Common myeloid progenitor, CD34-positive (primary cell): ENCODE measurements around the gene POLR2A.

Source experiments
- CTCF ChIA-PET: fragments of 350-600 bp; sonication (Branson Sonifier 250); formaldehyde crosslinking; loops from one replicate; lab custom pipeline; 2021; ENCODE audit warnings: antibody characterized with exemption; lab: Charles Lee
- POLR2A ChIA-PET: fragments of 350-600 bp; sonication (Branson Sonifier 250); formaldehyde crosslinking; loops from one replicate; lab custom pipeline; 2021; ENCODE audit warnings: antibody characterized with exemption; lab: Charles Lee
- DNase-seq, 3 donors: peaks; one replicate each; pipeline versions ENCODE4 v3.0.0 to v3.0.0-alpha.2; 2013
- H3K27ac ChIP-seq, 2 experiments: 1 replicate in 1 of 2; 2 replicates in 1 of 2; pipeline ENCODE4 v1.7.0; 2013; ENCODE audit warnings: inconsistent platforms in 2 of 2, low read length in 2 of 2, mild to moderate bottlenecking in 2 of 2, low read depth in 1 of 2, moderate library complexity in 1 of 2; ENCODE audit not compliant: severe bottlenecking in 2 of 2, insufficient read depth in 1 of 2, poor library complexity in 1 of 2
- H3K27me3 ChIP-seq, 5 experiments: replicated peaks in 2 of 5; 1 replicate in 3 of 5; 2 replicates in 2 of 5; pipeline versions ENCODE4 v1.6.1 to v1.7.0; 2013; ENCODE audit warnings: low read length in 4 of 5, mild to moderate bottlenecking in 2 of 5, moderate library complexity in 2 of 5, inconsistent platforms in 1 of 5; ENCODE audit not compliant: insufficient read depth in 5 of 5, control insufficient read depth in 4 of 5
- H3K36me3 ChIP-seq, 4 experiments: 1 replicate in 2 of 4; 2 replicates in 2 of 4; pipeline versions ENCODE4 v1.6.1 to v1.7.0; 2013; ENCODE audit warnings: low read length in 3 of 4, control low read depth in 1 of 4, mild to moderate bottlenecking in 1 of 4; ENCODE audit not compliant: control insufficient read depth in 4 of 4, insufficient read depth in 4 of 4
- H3K4me1 ChIP-seq, 4 experiments: 1 replicate in 3 of 4; 2 replicates in 1 of 4; pipeline versions ENCODE4 v1.6.1 to v1.7.1; 2013; ENCODE audit warnings: low read length in 3 of 4, mild to moderate bottlenecking in 3 of 4, control low read depth in 1 of 4, inconsistent platforms in 1 of 4, moderate library complexity in 1 of 4; ENCODE audit not compliant: control insufficient read depth in 4 of 4, insufficient read depth in 4 of 4; ENCODE audit errors: control extremely low read depth in 1 of 4
- H3K4me3 ChIP-seq, 7 experiments: 1 replicate in 4 of 7; 2 replicates in 3 of 7; pipeline versions ENCODE4 v1.5.1 to v1.7.0; 2013; ENCODE audit warnings: mild to moderate bottlenecking in 7 of 7, low read length in 6 of 7, moderate library complexity in 6 of 7, inconsistent platforms in 2 of 7, low read depth in 2 of 7, control low read depth in 1 of 7; ENCODE audit not compliant: insufficient read depth in 4 of 7, control insufficient read depth in 1 of 7; ENCODE audit errors: extremely low read depth in 1 of 7
- H3K9me3 ChIP-seq, 5 experiments: 1 replicate in 4 of 5; 2 replicates in 1 of 5; pipeline versions ENCODE4 v1.6.1 to v1.7.1; 2013; ENCODE audit warnings: low read length in 4 of 5, mild to moderate bottlenecking in 2 of 5, inconsistent platforms in 1 of 5, low read depth in 1 of 5, moderate library complexity in 1 of 5; ENCODE audit not compliant: control insufficient read depth in 4 of 5, insufficient read depth in 2 of 5; ENCODE audit errors: control extremely low read depth in 1 of 5
- WGBS: methylation state at CpG from one replicate; pipeline ENCODE4 v1.1.5; 2013; ENCODE audit not compliant: insufficient coverage; 5-methylcytosine and 5-hydroxymethylcytosine counted together

POLR2A gene

DNA sequence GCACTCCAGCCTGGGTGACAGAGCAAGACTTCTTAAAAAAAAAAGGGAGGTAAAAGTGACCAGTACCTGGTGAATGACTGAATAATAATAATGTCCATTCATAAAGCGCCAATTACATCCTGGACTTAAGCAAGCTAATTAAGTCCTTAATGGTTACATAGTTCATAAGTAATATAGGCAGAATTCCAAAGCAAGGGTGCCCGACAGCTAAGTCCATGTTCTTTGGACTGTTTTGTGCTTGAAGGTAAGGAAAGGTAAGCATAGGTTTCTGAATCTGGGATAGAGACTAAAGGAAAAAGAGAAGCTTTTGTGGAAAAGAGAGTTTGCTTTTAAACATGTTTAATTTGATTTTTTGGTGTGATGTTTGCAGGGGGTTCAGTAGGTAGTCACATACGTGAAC is 9.8 kb downstream of the POLR2A start:
- Histone ChIP-seq H3K36me3 (peaks cover 13 to 65% (median 45%) of the 10 kb centered on the region in 4 experiments), H3K4me1 (peaks cover 0 to 2% (median under 1%) of the 10 kb centered on the region in 4 experiments), H3K9me3 (no peaks in the 10 kb centered on the region), H3K4me3 (no peak overlapping the region), H3K27ac (no peak overlapping the region), H3K27me3 (no peaks in the 10 kb centered on the region)
- DNase-seq, result no peak
- ChIA-PET CTCF (interaction anchor here (1.0 to 2.5 kb wide), 6 partner anchors 9 to 58 kb away, joined by 3 to 10 read pairs (median 5); partner anchors contain the start of gene TMEM102), POLR2A (interaction anchor here (1.4 kb wide), 1 partner anchor 9 kb away, joined by 3 read pairs; no protein-coding TSS in a partner anchor)
- WGBS, result 100% methylated on average over 2 of the region's 3 CpGs

DNA sequence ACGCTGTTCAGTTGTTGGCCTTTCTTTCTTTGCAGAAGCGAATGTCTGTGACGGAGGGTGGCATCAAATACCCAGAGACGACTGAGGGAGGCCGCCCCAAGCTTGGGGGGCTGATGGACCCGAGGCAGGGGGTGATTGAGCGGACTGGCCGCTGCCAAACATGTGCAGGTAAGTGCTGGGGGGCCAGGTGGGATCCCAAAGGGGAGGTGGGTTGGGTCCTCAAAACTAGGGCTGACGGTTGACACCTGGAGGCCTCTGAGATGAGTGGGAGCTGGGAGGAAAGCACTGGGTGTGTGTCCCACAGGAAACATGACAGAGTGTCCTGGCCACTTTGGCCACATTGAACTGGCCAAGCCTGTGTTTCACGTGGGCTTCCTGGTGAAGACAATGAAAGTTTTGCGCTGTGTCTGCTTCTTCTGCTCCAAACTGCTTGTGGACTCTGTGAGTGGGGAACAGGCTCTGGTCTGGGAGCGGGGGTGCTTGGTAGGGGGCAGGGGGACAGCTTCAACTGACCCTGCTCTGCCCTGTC is 11.8 kb downstream of the POLR2A start:
- DNase-seq, result no peak
- Histone ChIP-seq H3K9me3 (no peaks in the 10 kb centered on the region), H3K27me3 (no peaks in the 10 kb centered on the region), H3K36me3 (peaks cover 16 to 74% (median 61%) of the 10 kb centered on the region in 4 experiments), H3K4me1 (no peaks in the 10 kb centered on the region), H3K4me3 (no peak overlapping the region), H3K27ac (no peak overlapping the region)
- CTCF ChIA-PET, result interaction anchor here (1.1 to 2.5 kb wide), 6 partner anchors 12 to 141 kb away, joined by 3 to 10 read pairs (median 5); partner anchors contain the start of genes TMEM102 and TMEM95
- WGBS, result 92% methylated on average over 6 of the region's 12 CpGs
- POLR2A ChIA-PET, result interaction anchor here (0.5 to 1.1 kb wide), 2 partner anchors 12 to 92 kb away, joined by 3 read pairs; partner anchors contain the start of gene TMEM256

DNA sequence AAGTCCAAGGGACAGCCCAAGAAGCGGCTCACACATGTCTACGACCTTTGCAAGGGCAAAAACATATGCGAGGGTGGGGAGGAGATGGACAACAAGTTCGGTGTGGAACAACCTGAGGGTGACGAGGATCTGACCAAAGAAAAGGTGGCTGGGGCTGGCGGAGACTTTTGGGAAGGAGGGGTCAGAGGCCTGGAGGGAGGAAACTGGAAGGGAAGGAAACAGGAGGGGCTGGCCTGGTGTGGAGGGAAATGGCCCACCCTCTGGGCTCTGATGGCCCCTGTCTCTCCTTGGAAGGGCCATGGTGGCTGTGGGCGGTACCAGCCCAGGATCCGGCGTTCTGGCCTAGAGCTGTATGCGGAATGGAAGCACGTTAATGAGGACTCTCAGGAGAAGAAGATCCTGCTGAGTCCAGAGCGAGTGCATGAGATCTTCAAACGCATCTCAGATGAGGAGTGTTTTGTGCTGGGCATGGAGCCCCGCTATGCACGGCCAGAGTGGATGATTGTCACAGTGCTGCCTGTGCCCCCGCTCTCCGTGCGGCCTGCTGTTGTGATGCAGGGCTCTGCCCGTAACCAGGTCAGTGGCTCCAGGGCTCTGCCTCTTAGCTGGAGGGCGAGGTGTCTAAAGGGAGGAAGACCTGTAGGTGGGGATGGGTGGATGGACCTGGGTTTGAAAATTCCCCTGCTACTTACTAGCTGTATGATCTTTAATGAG is 12.5 kb downstream of the POLR2A start:
- ChIA-PET POLR2A (interaction anchor here (1.0 to 1.1 kb wide), 2 partner anchors 13 to 60 kb away, joined by 3 read pairs; no protein-coding TSS in a partner anchor), CTCF (interaction anchor here (1.0 to 2.5 kb wide), 7 partner anchors 10 to 141 kb away, joined by 3 to 10 read pairs (median 3); partner anchors contain the start of genes TMEM102 and TMEM95)
- Histone ChIP-seq H3K4me3 (no peak overlapping the region), H3K9me3 (no peaks in the 10 kb centered on the region), H3K36me3 (peaks cover 17 to 77% (median 65%) of the 10 kb centered on the region in 4 experiments), H3K27ac (no peak overlapping the region), H3K4me1 (no peaks in the 10 kb centered on the region), H3K27me3 (no peaks in the 10 kb centered on the region)
- 94% methylated on average over 19 of the region's 20 CpGs for WGBS
- no peak for DNase-seq

DNA sequence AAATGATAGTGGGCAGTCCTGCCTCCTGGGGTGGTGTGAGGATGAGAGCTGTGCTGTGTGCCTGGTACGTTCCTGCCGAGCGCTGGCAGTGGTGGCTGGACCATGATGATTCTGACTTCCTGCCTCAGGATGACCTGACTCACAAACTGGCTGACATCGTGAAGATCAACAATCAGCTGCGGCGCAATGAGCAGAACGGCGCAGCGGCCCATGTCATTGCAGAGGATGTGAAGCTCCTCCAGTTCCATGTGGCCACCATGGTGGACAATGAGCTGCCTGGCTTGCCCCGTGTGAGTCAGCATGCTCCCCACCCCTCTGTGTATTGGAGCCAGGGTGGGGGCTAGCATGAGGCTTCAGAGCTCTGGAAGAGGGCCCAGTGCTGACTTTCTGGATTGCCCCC is 13.1 kb downstream of the POLR2A start:
- Histone ChIP-seq H3K36me3 (peaks cover 19 to 80% (median 69%) of the 10 kb centered on the region in 4 experiments), H3K4me3 (no peak overlapping the region), H3K27ac (no peak overlapping the region), H3K27me3 (no peaks in the 10 kb centered on the region), H3K4me1 (no peaks in the 10 kb centered on the region), H3K9me3 (no peaks in the 10 kb centered on the region)
- ChIA-PET CTCF (interaction anchor here (1.0 to 2.2 kb wide), 5 partner anchors 11 to 63 kb away, joined by 3 to 8 read pairs (median 3); no protein-coding TSS in a partner anchor), POLR2A (interaction anchor here (1.0 kb wide), 1 partner anchor 60 kb away, joined by 3 read pairs; no protein-coding TSS in a partner anchor)
- WGBS, result 96% methylated on average over 10 of the region's 10 CpGs
- no peak for DNase-seq

DNA sequence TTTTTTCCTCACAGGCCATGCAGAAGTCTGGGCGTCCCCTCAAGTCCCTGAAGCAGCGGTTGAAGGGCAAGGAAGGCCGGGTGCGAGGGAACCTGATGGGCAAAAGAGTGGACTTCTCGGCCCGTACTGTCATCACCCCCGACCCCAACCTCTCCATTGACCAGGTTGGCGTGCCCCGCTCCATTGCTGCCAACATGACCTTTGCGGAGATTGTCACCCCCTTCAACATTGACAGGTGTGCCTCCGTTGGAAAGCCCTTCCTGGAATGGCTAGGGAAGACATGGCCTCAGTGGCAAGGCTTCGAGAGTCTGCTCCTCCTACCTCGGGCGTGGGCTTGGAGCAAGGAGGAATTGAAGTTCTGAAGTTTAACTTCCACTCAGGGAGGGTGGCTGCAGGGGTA is 13.5 kb downstream of the POLR2A start:
- Histone ChIP-seq H3K4me3 (no peak overlapping the region), H3K4me1 (no peaks in the 10 kb centered on the region), H3K9me3 (no peaks in the 10 kb centered on the region), H3K27me3 (no peaks in the 10 kb centered on the region), H3K36me3 (peaks cover 19 to 82% (median 72%) of the 10 kb centered on the region in 4 experiments), H3K27ac (no peak overlapping the region)
- ChIA-PET POLR2A (interaction anchor here (1.0 kb wide), 1 partner anchor 61 kb away, joined by 3 read pairs; no protein-coding TSS in a partner anchor), CTCF (interaction anchor here (1.0 to 1.2 kb wide), 3 partner anchors 11 to 42 kb away, joined by 3 to 5 read pairs (median 3); no protein-coding TSS in a partner anchor)
- DNase-seq, result no peak
- WGBS, result 96% methylated on average over 11 of the region's 14 CpGs

DNA sequence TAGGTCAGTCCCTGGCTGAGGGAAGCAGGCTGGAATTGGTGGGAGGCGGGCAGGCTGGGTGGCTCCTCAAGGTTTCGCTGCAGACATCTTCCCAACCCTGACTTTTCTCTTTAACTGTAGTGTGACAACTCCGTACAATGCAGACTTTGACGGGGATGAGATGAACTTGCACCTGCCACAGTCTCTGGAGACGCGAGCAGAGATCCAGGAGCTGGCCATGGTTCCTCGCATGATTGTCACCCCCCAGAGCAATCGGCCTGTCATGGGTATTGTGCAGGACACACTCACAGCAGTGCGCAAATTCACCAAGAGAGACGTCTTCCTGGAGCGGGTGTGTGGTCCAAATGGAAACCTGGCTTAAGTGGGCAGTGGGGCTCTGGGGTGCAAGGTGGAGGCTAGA is 15.0 kb downstream of the POLR2A start:
- ChIA-PET CTCF (interaction anchor here (1.8 kb wide), 1 partner anchor 14 kb away, joined by 5 read pairs; no protein-coding TSS in a partner anchor), POLR2A (interaction anchor here (0.6 kb wide), 1 partner anchor 8 kb away, joined by 3 read pairs; no protein-coding TSS in a partner anchor)
- H3K9me3 ChIP-seq, result no peaks in the 10 kb centered on the region
- H3K4me1 ChIP-seq, result no peaks in the 10 kb centered on the region
- H3K27me3 ChIP-seq, result no peaks in the 10 kb centered on the region
- WGBS, result 87% methylated on average over 10 of the region's 11 CpGs
- DNase-seq, result no peak
- H3K36me3 ChIP-seq, result peaks cover 28 to 90% (median 81%) of the 10 kb centered on the region in 4 experiments
- no peak overlapping the region for H3K27ac ChIP-seq
- H3K4me3 ChIP-seq, result no peak overlapping the region
